Adrenal gland (tissue), 5 donors: ENCODE results near the gene ARHGAP27.

ENCODE experiments used
- POLR2A ChIP-seq, 2 donors: fragments of 450-650 bp; IDR thresholded peaks; one replicate each; pipeline ENCODE4 v1.6.1; 2017; ENCODE audit warnings: antibody characterized with exemption in 2 of 2, mild to moderate bottlenecking in 2 of 2, moderate library complexity in 1 of 2
- TF ChIP-seq, protein P1 (sequence below), 6 experiments: fragments of 450-650 bp in 4 of 6; fragments of 200-600 bp in 2 of 6; sonication (generic) in 1 of 6; IDR thresholded peaks; 1 replicate in 5 of 6; 2 replicates in 1 of 6; pipeline versions ENCODE4 v1.5.1 to v1.8.0; 2016 to 2021; ENCODE audit warnings: antibody characterized with exemption in 6 of 6, mild to moderate bottlenecking in 2 of 6, moderate library complexity in 1 of 6
- donor health status: DM: no; HTN: no; CAD: no.

DNA sequence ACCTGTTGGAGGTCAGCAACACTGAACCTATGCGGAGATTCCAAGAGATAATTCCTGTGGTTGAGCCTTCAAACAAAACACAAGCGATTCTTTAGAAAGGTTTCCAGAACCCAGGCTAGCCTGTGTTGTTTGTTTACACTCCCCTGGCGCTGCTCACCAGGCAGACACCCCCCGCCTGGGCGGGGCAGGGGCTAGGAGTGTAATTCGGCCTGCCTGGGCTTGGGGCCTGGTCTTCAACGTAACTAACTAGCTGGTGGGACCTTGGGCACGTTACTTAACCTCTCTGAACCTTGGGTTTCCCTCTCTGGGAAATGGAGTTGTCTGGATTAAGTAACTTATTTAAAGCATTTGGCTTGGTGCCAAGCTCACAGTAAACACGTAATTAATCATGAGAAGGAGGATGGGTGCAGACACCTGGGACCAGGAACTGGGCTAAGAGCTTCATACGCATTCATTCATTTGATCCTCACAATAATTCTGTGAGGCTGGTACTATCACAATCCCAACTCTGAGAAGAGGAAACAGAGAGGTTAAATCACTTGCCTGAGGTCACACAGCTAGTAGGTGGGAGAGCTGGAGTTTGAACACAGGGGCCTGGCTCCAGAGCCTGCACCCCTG lies 7.6 kb upstream of the ARHGAP27 start:
- TF ChIP-seq, protein P1, sequence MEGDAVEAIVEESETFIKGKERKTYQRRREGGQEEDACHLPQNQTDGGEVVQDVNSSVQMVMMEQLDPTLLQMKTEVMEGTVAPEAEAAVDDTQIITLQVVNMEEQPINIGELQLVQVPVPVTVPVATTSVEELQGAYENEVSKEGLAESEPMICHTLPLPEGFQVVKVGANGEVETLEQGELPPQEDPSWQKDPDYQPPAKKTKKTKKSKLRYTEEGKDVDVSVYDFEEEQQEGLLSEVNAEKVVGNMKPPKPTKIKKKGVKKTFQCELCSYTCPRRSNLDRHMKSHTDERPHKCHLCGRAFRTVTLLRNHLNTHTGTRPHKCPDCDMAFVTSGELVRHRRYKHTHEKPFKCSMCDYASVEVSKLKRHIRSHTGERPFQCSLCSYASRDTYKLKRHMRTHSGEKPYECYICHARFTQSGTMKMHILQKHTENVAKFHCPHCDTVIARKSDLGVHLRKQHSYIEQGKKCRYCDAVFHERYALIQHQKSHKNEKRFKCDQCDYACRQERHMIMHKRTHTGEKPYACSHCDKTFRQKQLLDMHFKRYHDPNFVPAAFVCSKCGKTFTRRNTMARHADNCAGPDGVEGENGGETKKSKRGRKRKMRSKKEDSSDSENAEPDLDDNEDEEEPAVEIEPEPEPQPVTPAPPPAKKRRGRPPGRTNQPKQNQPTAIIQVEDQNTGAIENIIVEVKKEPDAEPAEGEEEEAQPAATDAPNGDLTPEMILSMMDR (IDR thresholded peaks at IDR 0.05) = no peak
- no peak for TF ChIP-seq POLR2A (IDR thresholded peaks at IDR 0.05)
